DOHH2 (cell line): ENCODE data around the gene UNC5C.

Experiments used
- H3F3A ChIP-seq: fragments of 200-600 bp; sonication (generic), shearing (Covaris generic); 2 replicates; pipeline ENCODE4 v1.6.0; 2016; ENCODE audit warnings: antibody characterized with exemption, mild to moderate bottlenecking; ENCODE audit not compliant: control insufficient read depth, insufficient read depth
- H3K27ac ChIP-seq: fragments of 200-600 bp; sonication (generic); 2 replicates; pipeline ENCODE4 v1.5.1; 2014; ENCODE audit warnings: low read depth, mild to moderate bottlenecking, low read length, moderate library complexity
- H3K27me3 ChIP-seq: fragments of 200-600 bp; sonication (generic); 2 replicates; pipeline ENCODE4 v1.6.1; 2014; ENCODE audit warnings: mild to moderate bottlenecking, low read length, mixed read lengths; ENCODE audit not compliant: control insufficient read depth
- H3K36me3 ChIP-seq: fragments of 200-600 bp; sonication (generic); 2 replicates; pipeline ENCODE4 v1.6.1; 2014; ENCODE audit warnings: mild to moderate bottlenecking, low read length, moderate library complexity, mixed read lengths; ENCODE audit not compliant: control insufficient read depth
- H3K4me1 ChIP-seq: fragments of 200-600 bp; sonication (generic); 2 replicates; pipeline ENCODE4 v1.6.1; 2014; ENCODE audit warnings: mild to moderate bottlenecking, low read length, mixed read lengths; ENCODE audit not compliant: control insufficient read depth
- H3K4me2 ChIP-seq: fragments of 200-600 bp; sonication (generic); 2 replicates; pipeline ENCODE4 v1.6.0; 2014; ENCODE audit warnings: mild to moderate bottlenecking, low read length, moderate library complexity
- H3K4me3 ChIP-seq: fragments of 200-600 bp; sonication (generic); 2 replicates; pipeline ENCODE4 v1.5.1; 2014; ENCODE audit warnings: mild to moderate bottlenecking, low read length, mixed read lengths
- H3K79me2 ChIP-seq: fragments of 200-600 bp; sonication (generic); 2 replicates; pipeline ENCODE4 v1.6.1; 2014; ENCODE audit warnings: mild to moderate bottlenecking, low read length, mixed read lengths; ENCODE audit not compliant: control insufficient read depth
- H3K9me2 ChIP-seq: fragments of 200-600 bp; sonication (generic); replicated peaks from 2 replicates; pipeline ENCODE4 v1.6.1; 2014; ENCODE audit warnings: mild to moderate bottlenecking, low read length, mixed read lengths; ENCODE audit not compliant: control insufficient read depth
- H3K9me3 ChIP-seq: fragments of 200-600 bp; sonication (generic); 2 replicates; pipeline ENCODE4 v1.6.1; 2014; ENCODE audit warnings: antibody characterized with exemption, low read length, mixed read lengths; ENCODE audit not compliant: control insufficient read depth, insufficient read depth
- H4K20me1 ChIP-seq: fragments of 200-600 bp; sonication (generic); 2 replicates; pipeline ENCODE4 v1.6.0; 2014; ENCODE audit warnings: low read depth, mild to moderate bottlenecking, antibody characterized with exemption, low read length, moderate library complexity; ENCODE audit not compliant: control insufficient read depth, insufficient read depth
- EZH2phosphoT487 ChIP-seq: fragments of 200-600 bp; sonication (generic); IDR thresholded peaks from 2 replicates; pipeline ENCODE4 v1.6.1; 2017; ENCODE audit warnings: borderline replicate concordance, mild to moderate bottlenecking, antibody characterized with exemption, low read length, moderate library complexity, mixed read lengths
- TF ChIP-seq, protein P1 (sequence below): fragments of 200-600 bp; sonication (generic); IDR thresholded peaks from one replicate; pipeline ENCODE4 v1.5.1; 2014; ENCODE audit warnings: antibody characterized with exemption, mild to moderate bottlenecking, low read depth, low read length; ENCODE audit not compliant: poor library complexity, severe bottlenecking

The UNC5C gene

DNA sequence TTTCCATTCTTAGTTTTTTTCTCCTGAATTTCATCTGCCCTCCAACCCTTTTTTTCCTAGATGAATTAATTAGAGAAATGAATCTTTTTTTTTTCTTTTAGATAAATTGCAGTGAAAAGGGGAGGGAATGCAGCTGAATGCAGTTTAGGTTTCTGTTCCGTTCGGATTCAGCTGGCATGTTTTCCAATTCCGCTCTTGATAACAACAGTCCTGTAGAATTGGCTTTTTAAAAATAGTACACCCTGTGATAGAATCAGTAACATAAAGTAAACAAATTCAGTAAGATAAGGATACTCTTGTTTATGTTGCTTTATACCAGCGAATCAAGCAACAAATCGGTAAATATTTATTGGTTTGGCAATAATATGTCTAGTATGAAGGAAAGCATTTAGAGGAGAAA lies 103.5 kb downstream of the UNC5C start:
- Histone ChIP-seq H3K9me2 (no peaks in the 10 kb centered on the region), H3K27ac (no peak overlapping the region), H3K27me3 (no peaks in the 10 kb centered on the region)

GRCh38 chr4:95444812-95445211 lies 104.0 kb downstream of the UNC5C start:
- TF ChIP-seq, protein P1, sequence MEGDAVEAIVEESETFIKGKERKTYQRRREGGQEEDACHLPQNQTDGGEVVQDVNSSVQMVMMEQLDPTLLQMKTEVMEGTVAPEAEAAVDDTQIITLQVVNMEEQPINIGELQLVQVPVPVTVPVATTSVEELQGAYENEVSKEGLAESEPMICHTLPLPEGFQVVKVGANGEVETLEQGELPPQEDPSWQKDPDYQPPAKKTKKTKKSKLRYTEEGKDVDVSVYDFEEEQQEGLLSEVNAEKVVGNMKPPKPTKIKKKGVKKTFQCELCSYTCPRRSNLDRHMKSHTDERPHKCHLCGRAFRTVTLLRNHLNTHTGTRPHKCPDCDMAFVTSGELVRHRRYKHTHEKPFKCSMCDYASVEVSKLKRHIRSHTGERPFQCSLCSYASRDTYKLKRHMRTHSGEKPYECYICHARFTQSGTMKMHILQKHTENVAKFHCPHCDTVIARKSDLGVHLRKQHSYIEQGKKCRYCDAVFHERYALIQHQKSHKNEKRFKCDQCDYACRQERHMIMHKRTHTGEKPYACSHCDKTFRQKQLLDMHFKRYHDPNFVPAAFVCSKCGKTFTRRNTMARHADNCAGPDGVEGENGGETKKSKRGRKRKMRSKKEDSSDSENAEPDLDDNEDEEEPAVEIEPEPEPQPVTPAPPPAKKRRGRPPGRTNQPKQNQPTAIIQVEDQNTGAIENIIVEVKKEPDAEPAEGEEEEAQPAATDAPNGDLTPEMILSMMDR = no peak
- H3K27me3 ChIP-seq = no peaks in the 10 kb centered on the region
- no peak overlapping the region for H3K4me2 ChIP-seq
- no peak overlapping the region for H3K27ac ChIP-seq
- no peaks in the 10 kb centered on the region for H3K9me3 ChIP-seq
- no peaks in the 10 kb centered on the region for H4K20me1 ChIP-seq
- H3K9me2 ChIP-seq = no peaks in the 10 kb centered on the region
- no peaks in the 10 kb centered on the region for H3K36me3 ChIP-seq
- H3F3A ChIP-seq = no peaks in the 10 kb centered on the region
- H3K79me2 ChIP-seq = no peaks in the 10 kb centered on the region
- H3K4me3 ChIP-seq = no peak overlapping the region
- H3K4me1 ChIP-seq = no peaks in the 10 kb centered on the region

More for the DNA sequence above, 103.5 kb downstream of the UNC5C start:
- TF ChIP-seq, protein P1 = no peak
- no peak for TF ChIP-seq EZH2phosphoT487
- no peak overlapping the region for H3K4me3 ChIP-seq
- H3K79me2 ChIP-seq = no peaks in the 10 kb centered on the region
- H4K20me1 ChIP-seq = no peaks in the 10 kb centered on the region
- no peak overlapping the region for H3K4me2 ChIP-seq
- no peaks in the 10 kb centered on the region for H3K9me3 ChIP-seq
- no peaks in the 10 kb centered on the region for H3F3A ChIP-seq
- H3K36me3 ChIP-seq = no peaks in the 10 kb centered on the region
- H3K4me1 ChIP-seq = no peaks in the 10 kb centered on the region

DNA sequence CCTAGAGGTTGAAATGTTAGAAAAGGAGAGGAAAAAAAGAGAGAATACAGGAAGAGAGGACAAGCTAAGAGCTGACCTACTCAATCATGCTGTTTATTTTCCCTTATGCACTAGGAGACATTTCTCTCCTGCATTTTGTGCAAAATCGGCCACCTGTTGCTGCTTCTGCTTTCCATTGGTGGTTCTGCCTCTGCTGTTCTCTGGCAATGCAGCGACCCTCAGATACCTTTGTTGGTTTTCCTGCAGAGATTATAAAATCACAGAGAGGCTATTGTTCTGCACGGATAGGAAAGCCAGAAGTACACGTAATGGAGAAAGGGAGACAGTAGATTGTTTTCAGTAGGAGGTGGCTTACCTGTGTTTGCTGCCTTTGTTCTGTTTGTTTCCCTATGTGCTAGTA lies 108.9 kb downstream of the UNC5C start:
- Histone ChIP-seq H3K4me1 (no peaks in the 10 kb centered on the region), H3K27ac (no peak overlapping the region), H3K27me3 (no peaks in the 10 kb centered on the region), H3K79me2 (no peaks in the 10 kb centered on the region), H3K36me3 (no peaks in the 10 kb centered on the region), H3K9me2 (no peaks in the 10 kb centered on the region), H3K9me3 (no peaks in the 10 kb centered on the region), H4K20me1 (no peaks in the 10 kb centered on the region), H3K4me2 (no peak overlapping the region), H3F3A (no peaks in the 10 kb centered on the region), H3K4me3 (no peak overlapping the region)
- TF ChIP-seq EZH2phosphoT487 = no peak
- TF ChIP-seq, protein P1 = no peak

- Histone ChIP-seq H3K4me1 (no peaks in the 10 kb centered on the region), H3K9me3 (no peaks in the 10 kb centered on the region), H4K20me1 (no peaks in the 10 kb centered on the region), H3F3A (no peaks in the 10 kb centered on the region), H3K4me3 (no peak overlapping the region), H3K4me2 (no peak overlapping the region), H3K27ac (no peak overlapping the region), H3K79me2 (no peaks in the 10 kb centered on the region), H3K9me2 (no peaks in the 10 kb centered on the region), H3K27me3 (no peaks in the 10 kb centered on the region), H3K36me3 (no peaks in the 10 kb centered on the region)
- no peak for TF ChIP-seq EZH2phosphoT487
- TF ChIP-seq, protein P1 = no peak
These were observed 109.7 kb downstream of the UNC5C start for GRCh38 chr4:95439071-95439470.
